Kidney epithelial cell (primary cell): ENCODE results near the gene LIG1. TPM values are rescaled to one million over a fixed set of nuclear protein-coding genes. Genes with fewer than 3 reads are reported as not detected.
A peak's percentile ranks its signal among the peaks of the same experiment; 100 is the strongest.

ENCODE experiments used
- DNase-seq: peaks from one replicate; pipeline ENCODE4 v3.0.0-alpha.2; 2010; ENCODE audit warnings: low read depth
- H3K27me3 ChIP-seq: 2 replicates; pipeline ENCODE4 v1.6.0; 2011; ENCODE audit warnings: low read length; ENCODE audit not compliant: control insufficient read depth, insufficient read depth
- H3K36me3 ChIP-seq: 2 replicates; pipeline ENCODE4 v1.5.1; 2011; ENCODE audit warnings: low read length; ENCODE audit not compliant: control insufficient read depth, insufficient read depth
- H3K4me3 ChIP-seq: 2 replicates; pipeline ENCODE4 v1.5.1; 2011; ENCODE audit warnings: low read depth, mild to moderate bottlenecking, control low read depth, low read length
- total RNA-seq: library from RNA; depleted of rRNA; stranded (reverse); fragments of >200 nt; gene quantifications from 2 replicates; pipeline ENCODE4 v1.2.3, GENCODE V29; 2015
- TF ChIP-seq, protein P1 (sequence below): IDR thresholded peaks from 2 replicates; pipeline ENCODE4 v1.5.1; 2011; ENCODE audit warnings: mild to moderate bottlenecking, moderate library complexity, low read length, control low read depth, inconsistent platforms; ENCODE audit not compliant: insufficient read depth, poor library complexity, severe bottlenecking

Gene LIG1
- total RNA-seq, 1 donor from 2014 or later, result 15.0 TPM

DNA sequence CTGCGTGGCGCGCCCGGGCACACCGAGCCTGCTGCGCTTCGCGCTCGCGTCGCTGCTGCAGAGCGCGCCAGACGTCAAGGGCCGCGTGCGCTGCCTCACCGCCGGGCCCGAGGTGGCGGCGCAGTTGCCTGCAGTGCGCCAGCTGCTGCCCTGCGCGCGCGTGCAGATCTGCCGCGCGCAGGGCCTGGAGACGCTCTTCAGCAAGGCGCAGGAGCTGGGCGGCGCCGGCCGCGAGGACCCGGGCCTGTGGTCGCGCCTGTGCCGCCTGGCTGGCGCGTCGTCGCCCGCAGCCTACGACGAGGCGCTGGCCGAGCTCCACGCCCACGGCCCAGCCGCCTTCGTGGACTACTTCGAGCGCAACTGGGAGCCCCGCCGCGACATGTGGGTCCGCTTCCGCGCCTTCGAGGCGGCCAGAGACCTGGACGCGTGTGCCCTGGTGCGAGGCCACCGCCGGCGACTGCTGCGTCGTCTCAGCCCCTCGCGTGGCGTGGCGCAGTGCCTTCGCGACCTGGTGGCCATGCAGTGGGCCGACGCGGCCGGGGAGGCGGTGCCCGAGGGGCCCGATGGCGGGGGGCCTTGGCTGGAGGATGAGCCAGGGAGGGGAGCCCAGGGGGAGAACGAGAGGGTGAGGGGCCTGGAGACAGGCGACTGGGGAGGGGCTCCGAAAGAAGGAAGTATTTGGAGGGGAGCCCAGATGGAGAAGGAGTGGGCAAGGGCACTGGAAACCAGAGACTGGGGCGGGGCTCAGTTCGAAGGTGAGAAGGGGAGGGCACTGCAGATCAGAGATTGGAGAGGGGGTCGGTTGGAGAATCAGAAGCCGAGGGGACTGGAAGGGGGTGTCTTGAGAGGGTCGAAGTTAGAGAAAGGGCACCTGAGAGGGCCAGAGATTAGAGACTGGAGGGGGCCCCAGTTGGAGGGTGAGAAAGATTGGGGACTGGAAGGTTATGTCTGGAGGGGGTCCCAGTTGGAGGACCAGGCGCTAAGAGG lies 25.0 kb upstream of the LIG1 start:
- no peak for DNase-seq
- Histone ChIP-seq H3K36me3 (no peaks in the 10 kb centered on the region), H3K27me3 (no peaks in the 10 kb centered on the region), H3K4me3 (no peak overlapping the region)
- TF ChIP-seq, protein P1, sequence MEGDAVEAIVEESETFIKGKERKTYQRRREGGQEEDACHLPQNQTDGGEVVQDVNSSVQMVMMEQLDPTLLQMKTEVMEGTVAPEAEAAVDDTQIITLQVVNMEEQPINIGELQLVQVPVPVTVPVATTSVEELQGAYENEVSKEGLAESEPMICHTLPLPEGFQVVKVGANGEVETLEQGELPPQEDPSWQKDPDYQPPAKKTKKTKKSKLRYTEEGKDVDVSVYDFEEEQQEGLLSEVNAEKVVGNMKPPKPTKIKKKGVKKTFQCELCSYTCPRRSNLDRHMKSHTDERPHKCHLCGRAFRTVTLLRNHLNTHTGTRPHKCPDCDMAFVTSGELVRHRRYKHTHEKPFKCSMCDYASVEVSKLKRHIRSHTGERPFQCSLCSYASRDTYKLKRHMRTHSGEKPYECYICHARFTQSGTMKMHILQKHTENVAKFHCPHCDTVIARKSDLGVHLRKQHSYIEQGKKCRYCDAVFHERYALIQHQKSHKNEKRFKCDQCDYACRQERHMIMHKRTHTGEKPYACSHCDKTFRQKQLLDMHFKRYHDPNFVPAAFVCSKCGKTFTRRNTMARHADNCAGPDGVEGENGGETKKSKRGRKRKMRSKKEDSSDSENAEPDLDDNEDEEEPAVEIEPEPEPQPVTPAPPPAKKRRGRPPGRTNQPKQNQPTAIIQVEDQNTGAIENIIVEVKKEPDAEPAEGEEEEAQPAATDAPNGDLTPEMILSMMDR, result no peak

DNA sequence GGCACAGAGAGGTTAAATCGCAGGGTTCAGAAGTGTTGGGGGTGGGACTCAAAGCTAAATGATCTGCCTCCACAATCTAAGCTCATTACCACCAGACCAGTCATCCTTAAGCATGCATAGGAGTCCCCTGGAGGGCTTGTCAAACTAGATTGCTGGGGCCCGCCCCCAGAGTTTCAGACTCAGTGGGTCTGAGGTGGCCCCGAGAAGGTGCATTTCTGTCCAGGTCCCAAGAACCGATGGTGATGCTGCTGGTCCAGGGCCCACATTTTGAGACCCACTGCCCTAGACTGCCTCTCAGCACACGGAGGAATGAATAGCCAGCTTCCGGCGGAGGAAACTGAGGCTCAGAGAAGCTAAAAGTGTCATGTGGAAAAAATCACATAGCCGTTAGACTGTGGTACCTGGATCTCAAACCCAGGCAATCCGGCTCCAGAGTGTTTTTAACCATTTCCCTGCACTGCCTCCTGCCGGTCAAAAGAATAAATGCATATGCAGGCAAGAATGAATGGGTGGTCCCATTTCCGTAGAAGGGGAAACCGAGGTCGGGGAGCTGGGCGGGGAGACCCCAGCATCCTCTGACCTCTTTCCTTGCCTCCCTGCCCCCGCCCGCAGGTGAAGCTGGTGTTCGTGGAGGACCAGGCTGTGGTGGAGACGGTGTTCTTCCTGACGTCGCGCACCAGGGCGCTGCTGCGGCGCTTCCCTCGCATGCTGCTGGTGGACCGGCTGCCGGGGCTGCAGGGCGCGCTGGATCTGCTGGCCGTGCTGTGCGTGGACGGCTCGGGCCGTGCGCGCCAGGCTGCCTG lies 24.1 kb upstream of the LIG1 start:
- Histone ChIP-seq H3K4me3 (no peak overlapping the region), H3K36me3 (no peaks in the 10 kb centered on the region), H3K27me3 (no peaks in the 10 kb centered on the region)
- DNase-seq, result no peak
- TF ChIP-seq, protein P1, result peak; percentile 51

DNA sequence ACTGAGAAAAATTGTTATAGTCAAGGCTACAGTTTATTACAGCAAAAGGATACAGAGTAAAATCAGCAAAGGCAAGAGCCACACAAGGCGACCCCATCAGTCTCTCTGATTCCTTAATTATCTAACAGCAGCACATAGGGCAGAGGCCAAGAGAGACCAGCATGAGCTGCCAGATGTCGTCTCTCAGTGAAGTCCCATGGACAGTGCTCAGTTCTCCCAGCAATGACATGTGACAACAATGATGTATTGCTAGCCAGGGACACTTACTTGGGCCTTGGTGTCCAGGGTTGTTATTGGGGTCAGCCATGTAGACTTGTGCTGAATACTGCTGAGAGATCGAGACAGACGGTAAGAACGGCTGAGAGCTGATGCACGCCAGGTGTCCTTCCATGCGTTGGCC lies 22.6 kb upstream of the LIG1 start:
- DNase-seq, result no peak
- TF ChIP-seq, protein P1, result no peak
- Histone ChIP-seq H3K4me3 (no peak overlapping the region), H3K36me3 (no peaks in the 10 kb centered on the region), H3K27me3 (no peaks in the 10 kb centered on the region)

DNA sequence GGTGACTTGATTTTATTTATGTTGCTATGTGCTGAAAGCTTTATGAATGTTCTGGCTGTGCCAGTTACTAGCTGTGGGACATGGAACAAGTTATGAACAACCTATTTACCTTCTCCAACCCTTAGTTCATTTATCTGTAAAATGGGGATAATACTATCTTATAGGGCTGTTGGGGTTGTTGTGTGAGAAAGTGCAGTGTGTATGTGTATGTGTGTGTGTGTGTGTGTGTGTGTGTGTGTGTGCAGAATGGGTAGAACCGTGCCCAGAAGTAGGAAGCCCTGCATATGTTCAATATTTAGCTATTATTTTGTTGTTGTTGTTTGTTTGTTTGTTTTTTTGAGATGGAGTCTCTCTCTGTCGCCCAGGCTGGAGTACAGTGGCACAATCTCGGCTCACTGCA lies 20.7 kb upstream of the LIG1 start:
- Histone ChIP-seq H3K36me3 (no peaks in the 10 kb centered on the region), H3K27me3 (no peaks in the 10 kb centered on the region), H3K4me3 (no peak overlapping the region)
- DNase-seq, result no peak
- TF ChIP-seq, protein P1, result no peak

DNA sequence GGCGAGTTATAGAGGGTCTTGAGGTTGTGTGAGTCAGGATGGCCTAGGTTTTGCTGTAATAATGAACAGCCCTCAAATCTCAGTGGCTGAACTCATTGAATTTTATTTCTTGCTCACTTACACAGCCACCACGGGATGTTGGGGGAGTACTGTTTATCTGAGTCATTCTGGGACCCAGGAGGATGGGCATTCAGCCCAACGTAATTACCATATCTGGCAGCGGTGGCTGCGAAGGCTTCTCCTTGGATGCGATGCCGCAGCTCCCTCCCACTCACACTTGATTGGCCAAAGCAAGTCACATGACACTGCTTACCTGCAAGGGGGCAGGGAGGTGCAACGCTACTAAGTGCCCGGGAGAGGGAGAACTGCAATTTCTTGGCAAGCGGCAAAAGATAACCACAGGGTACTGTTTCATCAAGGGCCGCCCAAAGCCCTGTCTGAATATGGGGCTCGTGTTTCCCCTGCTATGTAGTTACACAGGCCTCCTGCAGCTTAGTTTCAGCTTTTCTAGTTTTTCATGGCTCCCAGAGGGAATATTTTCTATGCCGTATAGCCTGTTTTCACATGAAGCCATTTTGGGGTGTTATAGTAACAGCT lies 20.2 kb upstream of the LIG1 start:
- Histone ChIP-seq H3K4me3 (no peak overlapping the region), H3K36me3 (no peaks in the 10 kb centered on the region), H3K27me3 (no peaks in the 10 kb centered on the region)
- peak; percentile 56 for DNase-seq
- TF ChIP-seq, protein P1, result peak; percentile 29
